Heart left ventricle (tissue), 13 donors: ENCODE measurements around the gene ADORA3.

ENCODE experiments used
- CTCF ChIP-seq, 12 donors: fragments of 200-600 bp; sonication (generic) in 4 of 12; IDR thresholded peaks; one replicate each; pipeline versions ENCODE4 v1.5.0 to v1.8.0; 2018 to 2022; ENCODE audit warnings: antibody characterized with exemption in 12 of 12, mild to moderate bottlenecking in 5 of 12
- POLR2A ChIP-seq, 2 donors: fragments of 450-650 bp; IDR thresholded peaks; one replicate each; pipeline ENCODE4 v1.6.1; 2017; ENCODE audit warnings: antibody characterized with exemption in 2 of 2, mild to moderate bottlenecking in 2 of 2, moderate library complexity in 2 of 2
- donor health status: ischemic (EF 13 %, LVEDD 7.1; RV severe dilation, severe dysfunction).
- donor health status: DM: no; HTN: yes; CAD: no.
- donor health status: DM: no; HTN: no; CAD: no.
- donor health status: ischemic (EF 25% LVEDD 6.9; RV normal size, moderate dysfunction).
- donor health status: ischemic (EF 25% LVEDD 5.7; RV mildly dilated, moderate dysfunction).
- donor health status: ischemic (EF 35%, LVEDD 5.7; RV mildly dilated, moderate dysfunction).
- donor health status: nonischemic (EF 11% LVEDD 7.7; RV severe dilation, severe dysfunction).
- donor health status: DM: yes; HTN: yes; CAD: no.
- donor health status: PGD.
- donor health status: ischemic (EF 29% LVEDD 5.4; RV normal size, mild dysfunction).
- donor health status: nonischemic (EF 23%, LVEDD 6.1; RV moderate dilation, normal function).

- TF ChIP-seq CTCF (IDR thresholded peaks at IDR 0.05) (peak; percentile 13 to 60 (median 38)), POLR2A (IDR thresholded peaks at IDR 0.05) (no peak)
These were observed 12.6 kb upstream of the ADORA3 start for GRCh38 chr1:111516005-111516535.
